ENCODE results near the gene SDF2L1. TPM values are rescaled to one million over a fixed set of nuclear protein-coding genes. Genes with fewer than 3 reads are reported as not detected.
A peak's percentile ranks its signal among the peaks of the same experiment; 100 is the strongest.

The SDF2L1 gene
- total RNA-seq, 2 donors from 2014 or later = 30.5 to 87.2 TPM

DNA sequence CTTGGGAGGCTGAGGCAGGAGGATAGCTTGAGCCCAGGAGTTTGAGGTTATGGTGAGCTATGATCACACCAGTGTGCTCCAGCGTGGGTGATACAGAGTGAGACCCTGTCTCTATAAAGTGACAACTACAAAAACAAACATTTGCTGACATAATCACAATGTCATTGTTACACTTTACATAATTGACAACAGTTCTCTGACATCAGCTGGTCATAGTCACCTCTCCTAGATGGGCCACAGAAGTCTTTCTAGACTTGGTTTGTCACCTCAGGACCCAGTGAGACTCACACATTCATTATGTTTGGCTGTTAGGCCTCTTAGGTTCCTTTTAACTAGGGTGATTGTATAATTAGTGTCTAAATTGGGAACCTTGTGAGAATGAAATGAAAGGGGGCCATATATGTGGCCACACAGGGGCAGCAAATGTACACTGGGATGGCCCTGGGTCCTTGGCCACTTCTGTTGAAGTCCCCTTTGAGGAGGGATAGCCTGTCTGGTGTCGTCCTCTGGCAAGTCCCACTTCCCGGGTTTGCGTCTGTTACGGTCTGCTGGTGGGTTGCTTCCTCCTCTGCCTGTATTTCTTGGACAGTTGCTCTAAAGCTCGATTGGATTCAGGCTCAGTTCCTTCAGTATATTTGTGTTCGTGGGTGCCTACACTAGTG, 17.9 kb downstream of the SDF2L1 start:
- TF ChIP-seq CTCF (IDR thresholded peaks at IDR 0.05) = no peak
- TF ChIP-seq POLR2A (IDR thresholded peaks at IDR 0.05) = no peak
- H3K36me3 ChIP-seq = no peaks in the 10 kb centered on the region
- WGBS = 73% methylated on average over 7 of the region's 7 CpGs
- DNase-seq (ENCODE audit: low spot score) = no peak
- H3K27me3 ChIP-seq (replicated peaks; ENCODE audit: insufficient read depth) = no peaks in the 10 kb centered on the region
- H3K27ac ChIP-seq = no peak overlapping the region
- H3K9me3 ChIP-seq = no peaks in the 10 kb centered on the region
- H3K4me1 ChIP-seq (replicated peaks) = no peaks in the 10 kb centered on the region
- H3K4me3 ChIP-seq = no peak overlapping the region
- intact Hi-C loops (cut with DNase I) = no loop called here

GRCh38 chr22:21660904-21661303, 18.8 kb downstream of the SDF2L1 start:
- Histone ChIP-seq H3K27ac (no peak overlapping the region), H3K27me3 (replicated peaks; ENCODE audit: insufficient read depth) (no peaks in the 10 kb centered on the region), H3K4me1 (replicated peaks) (peaks cover 3% of the 10 kb centered on the region), H3K9me3 (no peaks in the 10 kb centered on the region), H3K36me3 (no peaks in the 10 kb centered on the region), H3K4me3 (no peak overlapping the region)
- intact Hi-C loops (cut with DNase I) = no loop called here
- TF ChIP-seq POLR2A (IDR thresholded peaks at IDR 0.05) = no peak
- no peak for TF ChIP-seq CTCF (IDR thresholded peaks at IDR 0.05)
- no peak for TF ChIP-seq POLR2AphosphoS5 (IDR thresholded peaks at IDR 0.05)
- no peak for DNase-seq (ENCODE audit: low spot score)
- WGBS = 85% methylated on average over 7 of the region's 7 CpGs

DNA sequence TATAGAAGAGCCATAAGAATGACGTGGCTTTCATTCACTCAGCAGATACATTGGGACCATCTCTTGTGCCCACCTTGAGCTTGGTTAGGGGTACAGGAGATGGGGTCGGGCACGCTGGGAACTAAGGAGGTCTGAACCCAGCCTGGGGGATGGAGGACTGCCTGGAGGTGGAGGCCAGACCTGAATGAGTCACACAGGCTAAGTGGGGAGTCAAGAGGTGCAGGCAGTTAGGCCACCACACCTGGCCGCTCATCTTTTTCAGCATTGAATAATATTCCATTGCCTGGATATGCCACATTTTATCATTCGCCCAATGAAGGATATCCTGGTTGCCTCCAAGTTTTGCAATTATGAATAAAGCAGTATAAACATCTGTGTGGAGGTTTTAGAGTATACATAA, 19.9 kb downstream of the SDF2L1 start:
- 91% methylated on average over 5 of the region's 5 CpGs for WGBS

DNA sequence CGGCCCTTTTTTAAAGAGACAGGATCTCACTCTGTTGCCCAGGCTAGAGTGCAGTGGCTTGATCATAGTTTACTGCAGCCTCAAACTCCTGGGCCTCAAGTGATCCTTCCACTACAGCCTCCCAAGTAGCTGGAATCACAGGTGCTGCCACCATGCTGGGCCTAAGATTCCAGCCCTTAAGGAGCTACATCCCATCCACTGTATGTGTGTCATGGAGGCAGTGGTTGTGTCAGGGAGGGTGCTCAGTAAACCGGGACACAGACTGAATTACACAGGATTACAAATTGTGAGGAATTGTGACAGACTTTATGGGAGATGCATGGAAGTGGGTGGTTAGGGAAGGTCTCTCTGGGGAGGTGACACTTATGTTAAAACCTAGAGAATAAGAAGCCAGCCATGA, 21.6 kb downstream of the SDF2L1 start:
- 82% methylated on average over 1 of the region's 2 CpGs for WGBS
- Histone ChIP-seq H3K4me3 (no peak overlapping the region), H3K36me3 (no peaks in the 10 kb centered on the region), H3K27ac (no peak overlapping the region), H3K27me3 (replicated peaks; ENCODE audit: insufficient read depth) (no peaks in the 10 kb centered on the region), H3K9me3 (no peaks in the 10 kb centered on the region), H3K4me1 (replicated peaks) (peaks cover 3% of the 10 kb centered on the region)
- TF ChIP-seq POLR2A (IDR thresholded peaks at IDR 0.05) (no peak), CTCF (IDR thresholded peaks at IDR 0.05) (no peak), POLR2AphosphoS5 (IDR thresholded peaks at IDR 0.05) (no peak)
- intact Hi-C loops (cut with DNase I) = no loop called here
- no peak for DNase-seq (ENCODE audit: low spot score)

More for the DNA sequence above, 19.9 kb downstream of the SDF2L1 start:
- no peak overlapping the region for H3K27ac ChIP-seq
- peaks cover 3% of the 10 kb centered on the region for H3K4me1 ChIP-seq (replicated peaks)
- no peaks in the 10 kb centered on the region for H3K36me3 ChIP-seq
- no peaks in the 10 kb centered on the region for H3K27me3 ChIP-seq (replicated peaks; ENCODE audit: insufficient read depth)
- TF ChIP-seq POLR2AphosphoS5 (IDR thresholded peaks at IDR 0.05) = no peak
- H3K4me3 ChIP-seq = no peak overlapping the region
- no peaks in the 10 kb centered on the region for H3K9me3 ChIP-seq
- no peak for DNase-seq (ENCODE audit: low spot score)
- intact Hi-C loops (cut with DNase I) = no loop called here

- peaks cover 3% of the 10 kb centered on the region for H3K4me1 ChIP-seq (replicated peaks)
- intact Hi-C loops (cut with DNase I) = no loop called here
- TF ChIP-seq CTCF (IDR thresholded peaks at IDR 0.05) (no peak), POLR2A (IDR thresholded peaks at IDR 0.05) (no peak), POLR2AphosphoS5 (IDR thresholded peaks at IDR 0.05) (no peak)
- no peak for DNase-seq (ENCODE audit: low spot score)
- H3K36me3 ChIP-seq = no peaks in the 10 kb centered on the region
- no peaks in the 10 kb centered on the region for H3K27me3 ChIP-seq (replicated peaks; ENCODE audit: insufficient read depth)
- H3K27ac ChIP-seq = peak overlapping the region; percentile 83 to 86
- 70% methylated on average over 26 of the region's 26 CpGs for WGBS
- no peaks in the 10 kb centered on the region for H3K9me3 ChIP-seq
- H3K4me3 ChIP-seq = peak overlapping the region; percentile 78 to 85
These were observed 23.1 kb downstream of the SDF2L1 start for GRCh38 chr22:21665047-21665851.

Data from prostate gland (tissue), 2 donors.